Stimulated activated memory B cell treated with anti-CD40 and anti-IgM and Interleukin-4, amounts not matched to agents 10 μg/mL and 1 μg/mL and 100 μg/mL, for 72 hours (primary cell): ENCODE data around the gene TMC6.

Experiments used
- ATAC-seq: fragments of 150-1000 bp; cut with Tn5 transposase; 2 replicates; pipeline ENCODE4 v1.10.0; 2021
- H3K27ac Mint-ChIP-seq: one replicate; pipeline ENCODE4 v1.8.0; 2022; ENCODE audit warnings: mild to moderate bottlenecking, mixed read lengths
- H3K27me3 Mint-ChIP-seq: one replicate; pipeline ENCODE4 v1.8.0; 2022; ENCODE audit warnings: mixed read lengths
- H3K36me3 Mint-ChIP-seq: one replicate; pipeline ENCODE4 v1.8.0; 2022; ENCODE audit warnings: mixed read lengths
- H3K4me1 Mint-ChIP-seq: one replicate; pipeline ENCODE4 v1.8.0; 2022; ENCODE audit warnings: mixed read lengths
- H3K4me3 Mint-ChIP-seq: one replicate; pipeline ENCODE4 v1.8.0; 2022; ENCODE audit warnings: mild to moderate bottlenecking, moderate library complexity, mixed read lengths
- H3K9me3 Mint-ChIP-seq: one replicate; pipeline ENCODE4 v1.8.0; 2022; ENCODE audit warnings: mixed read lengths

TMC6 gene

GRCh38 chr17:78113804-78114785, 14.5 kb downstream of the TMC6 start:
- peaks cover 64% of the 10 kb centered on the region for H3K36me3 Mint-ChIP-seq
- H3K27ac Mint-ChIP-seq, result peak overlapping the region; percentile 75
- H3K4me3 Mint-ChIP-seq, result peak overlapping the region; percentile 28
- H3K27me3 Mint-ChIP-seq, result no peaks in the 10 kb centered on the region
- ATAC-seq, result peak; percentile 53
- H3K4me1 Mint-ChIP-seq, result peaks cover 56% of the 10 kb centered on the region
- H3K9me3 Mint-ChIP-seq, result no peaks in the 10 kb centered on the region

DNA sequence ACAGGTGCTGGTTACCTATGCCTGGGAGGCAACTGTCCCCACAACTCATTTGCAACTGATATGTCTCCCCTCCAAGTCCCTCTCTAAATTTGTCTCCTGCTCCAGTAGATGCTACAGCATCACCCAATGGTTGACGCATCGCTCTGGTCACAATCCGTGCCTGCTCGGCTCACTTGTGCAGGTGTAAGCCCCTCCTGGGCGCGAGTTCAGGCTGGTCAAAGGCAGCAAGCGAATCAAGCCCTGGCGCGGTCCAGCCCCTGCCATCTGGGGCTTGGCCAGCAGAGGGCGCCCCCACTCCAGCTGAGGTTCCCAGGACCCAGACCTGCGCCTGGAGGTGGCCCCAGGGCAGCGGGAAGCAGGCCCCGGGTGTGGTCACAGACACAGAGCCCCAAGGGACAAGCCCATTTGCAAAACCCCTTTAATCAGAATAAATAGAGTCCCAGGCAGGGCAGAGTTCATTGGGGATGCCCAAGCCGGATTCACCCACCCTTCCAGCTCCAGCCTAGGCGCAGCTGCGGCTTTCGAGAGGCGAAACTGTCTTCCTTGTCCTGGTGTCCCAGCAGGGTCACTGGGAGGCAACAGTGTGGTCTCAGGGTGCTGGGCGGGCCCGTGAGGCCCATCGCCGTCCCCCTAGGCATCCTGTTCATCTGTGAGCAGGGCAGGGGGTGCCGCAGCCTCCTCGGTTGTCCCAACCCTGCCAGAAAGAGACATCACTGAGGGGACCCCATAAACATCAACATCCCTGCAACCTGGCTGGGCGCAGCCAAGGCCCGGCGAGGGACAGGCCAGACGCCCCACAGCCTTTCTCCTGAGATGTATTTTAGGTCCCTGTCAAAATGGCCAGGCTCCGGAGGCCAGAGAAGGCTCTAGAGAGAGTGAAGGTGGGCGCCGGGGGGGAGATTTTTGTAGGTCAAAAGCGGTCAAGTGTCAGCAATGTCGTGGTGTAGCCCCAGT, 15.8 kb downstream of the TMC6 start:
- Mint-ChIP-seq H3K36me3 (peaks cover 71% of the 10 kb centered on the region), H3K4me3 (peak overlapping the region; percentile 48), H3K27me3 (no peaks in the 10 kb centered on the region), H3K9me3 (no peaks in the 10 kb centered on the region), H3K4me1 (peaks cover 62% of the 10 kb centered on the region), H3K27ac (peak overlapping the region; percentile 75)
- peak; percentile 86 for ATAC-seq

DNA sequence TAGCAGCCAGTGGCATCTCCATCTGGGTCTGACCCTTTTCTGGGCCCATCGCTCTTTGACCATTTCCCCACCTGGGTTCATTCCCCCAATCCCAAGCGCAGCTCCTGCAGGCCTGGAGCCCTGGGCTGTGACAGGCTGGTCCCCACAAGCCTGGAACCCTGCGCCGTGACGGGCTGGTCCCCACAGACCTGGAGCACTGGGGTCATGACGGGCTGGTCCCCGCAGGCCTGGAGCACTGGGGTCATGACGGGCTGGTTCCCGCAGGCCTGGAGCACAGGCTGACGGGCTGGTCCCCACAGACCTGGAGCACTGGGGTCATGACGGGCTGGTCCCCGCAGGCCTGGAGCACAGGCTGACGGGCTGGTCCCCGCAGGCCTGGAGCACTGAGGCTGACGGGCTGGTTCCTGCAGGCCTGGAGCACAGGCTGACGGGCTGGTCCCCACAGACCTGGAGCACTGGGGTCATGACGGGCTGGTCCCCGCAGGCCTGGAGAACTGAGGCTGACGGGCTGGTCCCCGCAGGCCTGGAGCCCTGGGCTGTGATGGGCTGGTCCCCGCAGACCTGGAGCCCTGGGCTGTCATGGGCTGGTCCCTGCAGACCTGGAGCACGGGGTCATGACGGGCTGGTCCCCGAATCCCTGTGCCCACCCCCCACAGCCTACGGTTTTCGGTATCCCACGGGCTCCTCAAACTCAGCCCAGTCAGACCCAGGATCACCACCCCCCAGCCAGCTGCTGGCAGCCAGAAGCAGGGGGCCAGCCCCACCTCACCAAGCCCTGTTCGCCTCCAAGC, 16.6 kb downstream of the TMC6 start:
- Mint-ChIP-seq H3K4me3 (no peak overlapping the region), H3K27me3 (no peaks in the 10 kb centered on the region), H3K27ac (peak overlapping the region; percentile 75), H3K36me3 (peaks cover 63% of the 10 kb centered on the region), H3K9me3 (no peaks in the 10 kb centered on the region), H3K4me1 (peaks cover 58% of the 10 kb centered on the region)
- no peak for ATAC-seq

DNA sequence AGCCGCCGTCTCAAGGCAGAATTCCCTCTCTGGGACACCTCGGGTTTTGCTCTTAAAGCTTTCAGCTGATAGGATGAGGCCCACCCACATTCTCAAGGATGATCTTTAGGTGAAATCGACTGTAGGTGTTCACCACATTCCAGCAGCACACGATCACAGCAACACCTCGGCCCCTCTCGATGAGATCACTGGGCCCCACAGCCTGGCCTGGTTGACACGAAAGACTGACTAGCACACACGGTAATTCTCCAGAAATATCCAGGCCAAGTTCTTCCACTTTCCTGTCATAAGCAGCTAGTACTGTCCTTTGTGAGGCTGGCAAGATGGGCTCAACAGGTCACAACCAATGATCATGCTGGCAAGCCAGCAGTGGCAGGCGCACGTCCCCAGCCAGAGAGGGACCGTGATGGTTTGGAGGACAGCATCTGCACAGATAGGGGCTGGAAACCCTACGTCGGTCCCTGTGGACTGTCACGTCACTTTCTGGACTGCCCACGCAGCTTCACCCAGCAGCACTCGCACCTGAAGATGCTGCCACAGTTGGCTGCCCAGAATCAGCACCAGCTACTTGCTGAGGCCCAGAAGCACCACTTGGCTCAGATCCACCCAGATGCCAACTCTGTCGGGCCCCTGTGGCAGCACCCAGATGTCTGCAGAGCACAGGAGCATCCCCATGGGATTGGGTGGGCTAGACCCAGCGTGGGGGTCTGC, 17.4 kb downstream of the TMC6 start:
- ATAC-seq, result no peak
- peaks cover 59% of the 10 kb centered on the region for H3K36me3 Mint-ChIP-seq
- no peak overlapping the region for H3K4me3 Mint-ChIP-seq
- peaks cover 55% of the 10 kb centered on the region for H3K4me1 Mint-ChIP-seq
- H3K27me3 Mint-ChIP-seq, result no peaks in the 10 kb centered on the region
- H3K27ac Mint-ChIP-seq, result peak overlapping the region; percentile 66
- no peaks in the 10 kb centered on the region for H3K9me3 Mint-ChIP-seq

GRCh38 chr17:78110363-78111015, 18.1 kb downstream of the TMC6 start:
- Mint-ChIP-seq H3K36me3 (peaks cover 59% of the 10 kb centered on the region), H3K27me3 (no peaks in the 10 kb centered on the region), H3K27ac (peak overlapping the region; percentile 66), H3K4me1 (peaks cover 55% of the 10 kb centered on the region), H3K9me3 (no peaks in the 10 kb centered on the region), H3K4me3 (no peak overlapping the region)
- no peak for ATAC-seq

DNA sequence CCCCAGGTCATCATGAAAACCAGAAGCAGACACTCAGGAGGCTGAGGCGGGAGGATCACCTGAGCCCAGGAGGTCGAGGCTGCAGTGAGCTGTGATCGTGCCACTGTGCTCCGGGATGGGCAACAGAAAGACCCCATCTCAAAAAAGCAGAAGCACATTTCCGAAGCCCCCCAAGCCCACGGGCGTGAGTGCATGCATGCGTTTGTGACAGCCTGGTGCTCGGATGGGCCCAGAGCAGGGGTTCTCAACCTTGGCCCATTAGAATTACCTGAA, 19.1 kb downstream of the TMC6 start:
- no peak overlapping the region for H3K27ac Mint-ChIP-seq
- no peak for ATAC-seq
- H3K9me3 Mint-ChIP-seq, result no peaks in the 10 kb centered on the region
- H3K36me3 Mint-ChIP-seq, result peaks cover 48% of the 10 kb centered on the region
- no peaks in the 10 kb centered on the region for H3K27me3 Mint-ChIP-seq
- H3K4me1 Mint-ChIP-seq, result peaks cover 47% of the 10 kb centered on the region
- no peak overlapping the region for H3K4me3 Mint-ChIP-seq

DNA sequence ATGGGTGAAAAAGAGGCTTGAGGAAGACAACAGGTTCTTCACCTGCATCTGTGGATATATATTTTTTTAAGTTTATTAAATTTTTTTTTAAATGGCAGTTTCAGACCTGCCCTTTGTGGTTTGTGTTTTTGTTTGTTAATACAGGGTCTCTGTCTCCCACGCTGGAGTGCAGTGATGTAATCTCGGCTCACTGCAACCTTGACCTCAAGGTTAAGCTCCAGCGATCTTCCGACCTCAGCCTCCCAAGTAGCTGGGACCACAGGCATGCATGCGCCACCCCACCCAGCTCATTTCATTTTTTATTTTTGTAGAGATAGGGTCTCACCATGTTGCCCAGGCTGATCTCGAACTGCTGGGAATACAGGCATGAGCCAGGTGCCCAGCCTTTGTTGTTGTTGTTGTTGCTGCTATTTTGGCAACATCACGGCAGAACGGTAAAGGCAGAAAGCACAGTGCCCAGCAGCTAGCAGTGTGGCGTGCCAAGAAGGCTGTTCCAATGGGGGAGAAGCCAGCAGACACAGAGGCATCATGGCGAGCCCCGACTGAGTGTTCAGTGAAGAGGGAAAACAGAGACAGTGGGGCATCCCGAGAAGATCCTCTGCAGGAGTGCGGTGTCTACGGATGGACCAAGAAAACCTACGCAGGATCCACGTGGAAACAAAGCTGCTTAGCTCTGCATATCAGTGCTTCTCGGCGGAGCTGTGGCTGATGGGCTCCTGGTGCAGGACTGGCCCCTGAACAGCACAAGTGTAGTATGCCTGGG, 19.6 kb downstream of the TMC6 start:
- Mint-ChIP-seq H3K27me3 (no peaks in the 10 kb centered on the region), H3K9me3 (no peaks in the 10 kb centered on the region), H3K36me3 (peaks cover 45% of the 10 kb centered on the region), H3K4me1 (peaks cover 42% of the 10 kb centered on the region), H3K27ac (peak overlapping the region; percentile 64), H3K4me3 (no peak overlapping the region)
- ATAC-seq, result no peak

DNA sequence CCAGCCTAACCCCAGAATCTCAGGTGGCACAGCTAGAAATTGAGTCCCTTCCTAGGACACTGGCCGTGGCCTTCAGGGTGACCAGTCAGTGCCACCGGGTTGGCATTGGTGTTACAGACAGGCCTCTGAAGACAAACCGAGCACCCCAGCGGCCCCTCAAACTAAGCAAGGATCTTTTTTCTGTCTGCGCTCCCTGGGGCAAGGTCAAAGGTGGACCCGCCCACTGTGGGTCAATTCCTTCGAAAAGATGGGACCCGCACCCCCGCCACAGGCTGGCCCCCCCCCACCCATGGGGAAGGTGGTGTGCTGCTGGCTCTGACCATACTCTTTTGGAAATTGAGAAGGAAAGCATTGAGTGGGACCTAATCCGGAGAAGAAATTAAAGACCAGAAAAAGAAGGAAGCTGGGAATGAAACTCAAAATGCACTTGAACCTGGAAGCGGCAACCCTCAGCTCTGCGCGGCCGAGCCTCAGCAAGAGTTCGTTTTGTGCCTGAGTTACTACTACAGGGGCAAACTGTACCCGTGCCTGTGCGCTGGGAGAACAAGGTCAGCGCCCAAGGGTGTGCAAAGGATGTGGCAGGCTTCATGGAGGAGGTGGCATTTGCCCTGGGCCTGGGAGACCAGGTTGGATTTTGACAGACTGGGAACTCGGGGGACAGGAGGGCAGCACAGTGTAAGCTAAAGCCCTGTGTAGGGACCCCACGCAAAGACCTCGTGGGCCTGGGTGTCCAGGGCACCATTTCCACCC, 20.4 kb downstream of the TMC6 start:
- Mint-ChIP-seq H3K4me3 (no peak overlapping the region), H3K36me3 (peaks cover 41% of the 10 kb centered on the region)

GRCh38 chr17:78107457-78107856, 21.1 kb downstream of the TMC6 start:
- H3K36me3 Mint-ChIP-seq, result peaks cover 40% of the 10 kb centered on the region
- no peaks in the 10 kb centered on the region for H3K27me3 Mint-ChIP-seq
- H3K4me1 Mint-ChIP-seq, result peaks cover 27% of the 10 kb centered on the region
- H3K9me3 Mint-ChIP-seq, result no peaks in the 10 kb centered on the region
- H3K27ac Mint-ChIP-seq, result no peak overlapping the region
- no peak for ATAC-seq
- no peak overlapping the region for H3K4me3 Mint-ChIP-seq

More for the DNA sequence above, 20.4 kb downstream of the TMC6 start:
- Mint-ChIP-seq H3K4me1 (peaks cover 34% of the 10 kb centered on the region), H3K27me3 (no peaks in the 10 kb centered on the region), H3K9me3 (no peaks in the 10 kb centered on the region), H3K27ac (peak overlapping the region; percentile 64)
- no peak for ATAC-seq

GRCh38 chr17:78106211-78106610, 22.3 kb downstream of the TMC6 start:
- H3K4me1 Mint-ChIP-seq, result peaks cover 24% of the 10 kb centered on the region
- H3K27ac Mint-ChIP-seq, result no peak overlapping the region
- peaks cover 47% of the 10 kb centered on the region for H3K36me3 Mint-ChIP-seq
- ATAC-seq, result no peak
- no peak overlapping the region for H3K4me3 Mint-ChIP-seq
- no peaks in the 10 kb centered on the region for H3K27me3 Mint-ChIP-seq
- H3K9me3 Mint-ChIP-seq, result no peaks in the 10 kb centered on the region

GRCh38 chr17:78105551-78105950, 23.0 kb downstream of the TMC6 start:
- Mint-ChIP-seq H3K9me3 (no peaks in the 10 kb centered on the region), H3K36me3 (peaks cover 44% of the 10 kb centered on the region), H3K27ac (no peak overlapping the region), H3K27me3 (no peaks in the 10 kb centered on the region), H3K4me1 (peaks cover 17% of the 10 kb centered on the region), H3K4me3 (no peak overlapping the region)
- no peak for ATAC-seq

DNA sequence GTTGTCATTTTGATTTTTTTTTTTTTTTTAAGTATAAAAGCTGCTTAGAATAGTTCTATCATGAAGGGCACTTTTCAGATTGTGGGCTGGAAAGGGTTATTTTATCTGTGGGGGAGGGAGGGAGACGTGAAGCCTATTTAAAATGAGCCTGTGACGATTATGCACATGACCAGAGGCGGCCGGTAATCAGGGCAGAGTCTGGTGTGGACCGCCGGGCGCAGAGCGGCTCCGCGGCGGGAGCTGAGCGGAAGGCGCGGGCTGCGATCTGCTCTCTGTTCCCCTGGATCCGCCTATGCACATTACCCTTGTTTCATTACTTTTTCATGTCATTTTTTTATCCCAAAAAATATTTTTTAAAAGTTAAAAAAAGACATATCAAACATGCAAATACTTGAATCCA, 23.5 kb downstream of the TMC6 start:
- ATAC-seq, result no peak
- Mint-ChIP-seq H3K9me3 (no peaks in the 10 kb centered on the region), H3K36me3 (peaks cover 43% of the 10 kb centered on the region), H3K27me3 (no peaks in the 10 kb centered on the region), H3K4me3 (no peak overlapping the region), H3K4me1 (peaks cover 15% of the 10 kb centered on the region), H3K27ac (no peak overlapping the region)

- H3K4me1 Mint-ChIP-seq, result peaks cover 15% of the 10 kb centered on the region
These were observed 24.0 kb downstream of the TMC6 start for GRCh38 chr17:78104540-78104941.

More at GRCh38 chr17:78104540-78104941, 24.0 kb downstream of the TMC6 start:
- H3K9me3 Mint-ChIP-seq, result no peaks in the 10 kb centered on the region
- ATAC-seq, result no peak
- H3K36me3 Mint-ChIP-seq, result peaks cover 47% of the 10 kb centered on the region
- H3K27ac Mint-ChIP-seq, result no peak overlapping the region
- H3K4me3 Mint-ChIP-seq, result no peak overlapping the region
- H3K27me3 Mint-ChIP-seq, result no peaks in the 10 kb centered on the region
